Inferior parietal cortex (tissue), 1 donor: ENCODE results near the gene UBTF.

Experiments
- DNase-seq: peaks from one replicate; pipeline ENCODE4 v3.0.0-alpha.2; 2016; ENCODE audit errors: extremely low spot score

UBTF gene, protein sequence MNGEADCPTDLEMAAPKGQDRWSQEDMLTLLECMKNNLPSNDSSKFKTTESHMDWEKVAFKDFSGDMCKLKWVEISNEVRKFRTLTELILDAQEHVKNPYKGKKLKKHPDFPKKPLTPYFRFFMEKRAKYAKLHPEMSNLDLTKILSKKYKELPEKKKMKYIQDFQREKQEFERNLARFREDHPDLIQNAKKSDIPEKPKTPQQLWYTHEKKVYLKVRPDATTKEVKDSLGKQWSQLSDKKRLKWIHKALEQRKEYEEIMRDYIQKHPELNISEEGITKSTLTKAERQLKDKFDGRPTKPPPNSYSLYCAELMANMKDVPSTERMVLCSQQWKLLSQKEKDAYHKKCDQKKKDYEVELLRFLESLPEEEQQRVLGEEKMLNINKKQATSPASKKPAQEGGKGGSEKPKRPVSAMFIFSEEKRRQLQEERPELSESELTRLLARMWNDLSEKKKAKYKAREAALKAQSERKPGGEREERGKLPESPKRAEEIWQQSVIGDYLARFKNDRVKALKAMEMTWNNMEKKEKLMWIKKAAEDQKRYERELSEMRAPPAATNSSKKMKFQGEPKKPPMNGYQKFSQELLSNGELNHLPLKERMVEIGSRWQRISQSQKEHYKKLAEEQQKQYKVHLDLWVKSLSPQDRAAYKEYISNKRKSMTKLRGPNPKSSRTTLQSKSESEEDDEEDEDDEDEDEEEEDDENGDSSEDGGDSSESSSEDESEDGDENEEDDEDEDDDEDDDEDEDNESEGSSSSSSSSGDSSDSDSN

DNA sequence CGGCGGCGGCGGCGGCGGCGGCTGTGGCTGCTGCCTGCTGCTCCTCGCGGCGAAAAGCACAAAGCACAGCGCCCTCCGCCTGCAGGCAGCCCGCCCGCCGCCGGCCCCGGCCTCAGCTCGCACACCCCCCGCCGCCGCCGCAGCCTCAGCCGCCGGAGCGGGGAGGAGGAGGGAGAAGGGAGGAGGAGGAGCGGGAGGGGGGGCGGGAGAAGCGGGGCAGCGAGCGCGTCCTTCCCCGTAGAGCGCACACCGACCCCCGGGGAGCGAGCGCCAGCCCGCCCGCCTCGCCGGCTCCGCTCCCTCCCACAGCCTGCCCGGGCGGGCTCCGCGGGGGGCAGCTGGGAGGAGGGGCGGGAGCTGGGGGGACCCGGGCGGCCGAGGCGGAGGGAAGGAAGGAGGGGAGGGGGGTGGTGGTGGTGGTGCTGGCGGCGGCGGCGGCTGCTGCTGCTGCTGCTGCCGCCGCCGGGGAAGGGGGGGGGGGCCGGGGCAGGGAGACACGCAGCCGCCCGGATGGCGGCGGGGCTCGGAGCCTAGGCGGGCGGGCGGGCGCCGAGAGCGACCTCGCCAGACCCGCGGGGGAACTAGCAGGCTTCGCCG lies at the start of gene UBTF:
TSS of gene UBTF (minus strand) at position 60 of the 597 bp plus-strand sequence. CDS start 1,446 bp downstream, outside the sequence.
- no peak for DNase-seq

DNA sequence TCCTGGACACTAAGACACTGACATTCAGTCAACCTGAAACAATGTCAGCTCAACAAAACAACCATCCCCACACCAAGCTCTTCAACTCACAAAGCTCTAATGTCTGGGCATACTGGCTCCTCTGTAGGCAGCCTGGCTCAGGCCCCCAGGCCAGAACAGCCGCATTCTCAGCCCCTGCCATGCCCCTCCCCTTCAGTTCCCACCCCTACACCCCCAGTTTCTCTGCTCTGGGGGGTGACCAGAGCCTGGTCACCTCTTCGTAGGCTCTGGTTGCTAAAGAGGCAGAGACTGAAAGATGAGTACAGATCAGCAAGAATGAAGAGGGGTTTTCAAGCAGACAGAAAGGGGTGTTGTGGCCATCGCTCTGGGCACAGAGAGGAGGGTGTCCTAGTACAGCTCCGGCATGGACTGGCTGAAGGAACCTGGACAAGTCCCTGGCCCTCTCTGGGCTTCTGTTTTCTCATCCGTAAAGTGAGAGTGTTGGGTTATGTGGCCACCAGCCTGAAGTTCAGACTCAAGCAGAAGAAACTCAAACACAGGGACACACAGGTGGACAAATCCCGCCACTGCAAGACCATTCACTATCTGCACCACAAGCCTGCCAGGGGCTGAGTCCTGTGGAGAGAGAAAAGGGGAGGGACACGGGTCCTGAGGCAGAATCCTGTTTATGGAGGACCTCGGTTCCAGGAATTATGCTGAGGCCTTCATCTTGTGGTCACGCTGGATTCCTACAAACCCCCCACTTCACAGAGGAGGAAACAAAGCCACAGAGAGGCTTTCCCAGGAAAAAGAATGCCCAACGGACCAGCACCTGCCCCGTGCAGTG lies 49.4 kb upstream of the UBTF start:
- no peak for DNase-seq

DNA sequence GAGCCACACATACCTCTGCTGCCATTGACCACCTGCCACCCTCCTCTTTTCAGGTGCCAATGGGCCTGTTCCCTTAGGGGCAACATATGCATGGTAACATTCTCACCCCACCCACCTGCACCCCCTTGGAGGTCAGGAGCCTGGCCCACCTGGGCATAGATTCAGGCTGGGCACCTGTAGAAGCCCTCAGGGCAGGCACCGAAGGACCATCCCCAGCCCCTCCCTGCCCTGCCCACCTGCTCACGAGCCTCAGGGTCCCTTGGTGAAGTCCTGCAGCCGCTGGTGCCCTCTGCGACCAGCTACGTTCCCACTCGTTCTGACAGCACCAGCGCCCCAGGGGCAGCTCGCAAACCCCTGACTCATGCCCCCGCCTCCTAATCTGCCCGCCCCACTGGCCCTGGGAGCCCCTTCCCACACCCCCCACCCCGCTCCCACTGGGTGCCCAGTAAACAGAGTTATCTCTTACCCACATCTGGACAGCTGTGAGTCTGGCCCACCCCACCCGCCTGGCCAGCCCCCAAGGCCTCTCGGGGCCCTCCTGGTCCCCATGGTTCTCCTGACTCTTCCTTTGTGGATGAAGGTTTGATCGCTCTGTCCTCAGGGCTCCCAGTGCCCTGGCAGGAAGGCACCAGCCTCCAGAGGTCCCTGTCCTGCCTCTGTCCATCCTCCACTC lies 48.5 kb upstream of the UBTF start, which contains the start of gene SLC4A1:
TSS of gene SLC4A1 (minus strand) at position 318 of the 673 bp plus-strand sequence. CDS start 5,269 bp downstream, outside the sequence.
- DNase-seq: no peak

DNA sequence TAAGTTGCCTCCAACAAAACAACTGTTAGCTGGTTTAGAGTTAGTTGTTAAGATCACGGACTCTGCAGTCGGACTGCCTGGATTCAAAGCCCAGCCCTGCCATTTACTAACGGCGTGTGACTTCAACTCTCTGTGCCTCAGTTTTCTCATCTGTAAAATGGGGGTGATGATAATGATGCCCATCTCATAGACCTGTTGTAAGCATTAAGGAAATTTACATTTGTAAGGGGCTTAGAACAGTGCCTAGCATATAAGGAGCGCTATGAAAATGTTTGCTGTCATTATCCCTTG lies 47.6 kb upstream of the UBTF start:
- no peak for DNase-seq

DNA sequence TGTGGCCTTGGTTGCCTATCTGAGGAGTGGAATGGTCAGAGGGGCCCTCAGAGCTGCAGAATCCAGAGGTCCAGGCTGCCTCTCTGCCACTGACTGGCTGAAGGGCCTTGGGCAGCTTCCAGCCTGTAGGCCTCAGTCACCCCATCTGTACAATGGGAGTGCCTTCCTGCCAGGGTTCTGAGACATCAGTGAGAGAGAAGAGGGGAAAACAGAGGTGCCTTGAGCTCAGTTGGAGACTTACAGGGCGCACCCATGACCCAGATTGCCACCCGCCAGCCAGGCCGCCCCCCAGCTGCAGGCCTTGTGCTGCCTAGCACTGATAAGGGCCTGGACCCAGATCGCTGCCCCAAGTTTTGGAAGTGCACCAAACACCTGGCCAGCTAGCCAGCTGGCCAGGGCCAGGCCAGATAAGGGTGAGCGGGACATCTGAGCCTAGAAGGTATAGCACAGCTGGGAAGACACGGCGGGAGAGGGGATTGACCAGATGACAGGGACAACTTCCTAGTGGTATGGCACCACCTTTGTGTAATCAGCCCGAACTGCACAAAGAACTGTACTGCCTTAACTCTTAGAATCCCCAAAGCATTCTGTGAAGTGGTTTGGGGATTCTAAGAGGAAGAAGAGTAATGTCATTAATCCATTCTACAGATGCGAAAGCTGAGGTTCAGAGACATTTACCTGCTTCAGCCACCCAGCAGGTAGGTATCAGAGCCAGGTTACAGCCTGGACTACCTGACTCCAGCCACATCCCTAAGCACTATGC lies 47.1 kb upstream of the UBTF start:
- peak; percentile 7 for DNase-seq

DNA sequence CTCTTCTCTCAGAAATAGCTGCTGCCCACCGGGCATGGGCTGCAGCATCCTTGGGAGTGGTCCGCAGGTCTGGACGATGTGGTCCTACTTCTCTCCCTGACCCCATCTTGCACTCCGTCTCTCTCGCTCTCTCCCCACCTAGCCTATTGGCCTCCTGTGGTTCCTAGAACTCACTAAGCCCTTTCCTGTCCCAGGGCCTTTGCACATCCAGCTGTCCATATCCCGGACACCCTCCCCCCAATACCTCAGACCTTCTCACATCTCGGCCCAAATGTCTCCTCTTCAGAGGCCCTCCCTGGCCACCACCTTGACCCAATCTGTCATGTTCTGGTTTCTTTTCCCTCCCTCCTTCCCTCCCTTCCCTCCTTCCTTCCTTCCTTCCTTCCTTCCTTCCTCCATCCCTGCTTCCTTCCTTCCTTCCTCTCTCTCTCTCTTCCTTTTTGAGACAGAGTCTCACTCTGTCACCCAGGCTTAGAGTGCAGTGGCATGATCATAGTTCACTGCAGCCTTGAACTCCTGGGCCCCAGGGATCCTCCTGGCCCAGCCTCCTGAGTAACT lies 43.9 kb upstream of the UBTF start:
- no peak for DNase-seq

DNA sequence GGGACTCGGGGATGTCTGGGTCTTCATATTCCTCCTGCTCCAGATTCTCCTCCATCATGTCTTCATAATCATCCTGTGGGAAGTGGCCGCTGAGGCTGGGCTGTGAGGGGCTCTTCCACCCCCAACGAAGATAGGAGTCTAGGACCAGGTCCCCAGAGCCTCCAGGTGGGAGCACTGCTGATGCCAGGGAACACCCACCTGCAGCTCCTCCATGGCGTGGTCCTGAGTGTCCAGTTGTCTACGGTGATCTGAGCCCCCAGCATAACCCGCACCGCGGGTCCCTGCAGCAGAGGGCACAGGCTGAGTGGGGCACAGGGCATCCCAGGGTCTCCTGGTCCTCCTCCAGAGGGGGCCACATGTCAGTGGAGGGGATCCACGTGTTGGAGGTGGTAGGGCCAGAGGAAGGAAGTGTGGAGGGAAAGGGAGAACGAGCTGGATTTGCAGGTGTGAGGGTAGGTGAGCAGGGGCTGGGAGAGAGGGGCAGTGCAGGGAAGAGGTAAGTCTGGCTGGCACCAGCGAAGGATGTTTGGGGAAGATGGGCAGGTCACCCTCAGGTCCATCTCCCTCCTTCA lies 43.3 kb upstream of the UBTF start:
- no peak for DNase-seq

DNA sequence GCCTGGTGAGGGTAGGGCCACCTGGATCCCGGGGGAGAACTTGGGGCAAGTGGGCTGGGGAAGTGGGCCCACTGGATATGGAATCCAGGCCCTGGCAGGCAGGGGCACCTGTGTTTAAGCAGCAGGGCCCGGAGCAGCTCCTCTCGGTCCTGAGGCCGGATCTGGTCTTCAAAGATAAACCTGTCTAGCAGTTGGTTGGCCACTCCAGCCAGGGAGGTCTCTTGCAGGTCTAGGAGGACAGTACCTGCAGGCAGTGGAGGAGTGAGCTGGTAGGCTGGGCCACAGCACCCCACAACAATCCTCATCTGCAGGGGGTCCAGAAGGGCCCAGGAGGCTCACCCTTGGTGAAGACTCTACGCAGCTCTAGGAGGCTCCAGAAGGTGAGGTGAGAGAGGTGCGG lies 40.8 kb upstream of the UBTF start:
- DNase-seq: no peak

DNA sequence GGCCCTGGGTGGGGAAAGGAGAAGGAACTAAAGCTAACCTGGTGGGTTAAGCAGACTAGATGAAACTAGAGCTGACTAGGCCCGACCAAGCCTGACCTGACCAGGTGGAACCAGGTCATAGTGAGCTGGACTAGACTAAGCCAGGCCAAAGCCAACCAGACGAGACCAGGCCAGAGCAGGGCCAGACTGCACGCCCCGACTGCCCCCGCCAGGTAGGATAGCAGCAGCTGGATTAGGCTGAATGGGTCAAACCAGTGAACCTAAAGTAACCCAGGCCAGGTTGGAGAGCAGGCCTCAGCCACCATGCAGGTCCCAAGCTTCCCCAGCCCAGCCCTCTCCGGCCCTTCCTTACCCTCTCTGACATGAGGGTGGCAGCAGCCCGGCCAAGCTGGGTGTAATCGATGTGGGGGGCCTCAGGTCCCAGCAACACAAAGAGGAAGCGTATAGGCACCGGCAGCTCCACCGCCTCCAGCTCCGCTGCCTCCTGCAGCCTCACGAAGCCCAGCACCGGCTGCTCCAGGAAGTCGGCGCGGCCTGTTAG lies 39.4 kb upstream of the UBTF start:
- no peak for DNase-seq

DNA sequence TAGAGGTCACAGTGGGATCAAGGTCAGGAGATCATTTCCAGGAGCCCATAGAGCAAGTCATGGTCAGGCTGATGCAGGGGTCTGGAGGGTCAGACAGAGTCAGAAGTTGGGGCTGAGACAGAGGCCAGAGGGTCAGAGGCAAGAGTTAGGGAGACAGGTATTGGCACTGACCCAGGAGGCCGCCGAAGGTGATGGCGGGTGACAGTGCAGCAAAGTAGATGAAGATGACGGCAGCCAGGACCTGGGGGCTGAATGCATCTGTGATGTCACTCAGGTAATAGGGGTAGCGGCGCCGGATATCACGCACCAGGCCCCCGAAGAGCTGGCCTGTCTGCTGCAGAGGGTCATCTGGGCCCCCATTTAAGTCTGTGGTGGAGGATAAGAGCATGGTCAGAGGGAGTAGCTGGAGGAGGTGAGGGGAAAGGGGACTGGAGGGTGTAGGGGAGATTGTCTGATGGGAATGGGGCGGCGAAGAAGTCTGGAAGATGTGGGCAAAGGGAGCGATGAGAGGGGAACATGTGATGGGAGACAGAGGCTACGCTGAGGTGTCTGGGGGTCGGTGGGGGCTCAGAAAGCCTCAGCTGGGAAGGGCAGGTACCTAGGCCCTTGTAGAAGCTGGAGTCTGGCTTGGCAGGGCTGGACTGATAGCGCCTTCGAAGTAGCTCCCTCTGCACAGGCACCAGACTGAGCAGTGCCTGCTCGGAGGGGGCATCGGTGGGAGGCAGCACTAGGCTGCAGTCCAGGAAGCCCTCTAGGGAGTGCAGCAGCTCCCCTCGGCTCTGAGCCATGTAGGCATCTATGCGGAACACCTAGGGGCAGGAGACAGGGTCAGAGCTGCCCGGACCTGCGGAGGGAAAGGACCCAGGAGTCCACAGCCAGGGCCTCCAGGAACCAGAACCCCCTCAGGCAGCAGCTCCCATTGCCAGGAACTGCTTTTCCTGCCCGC lies 38.6 kb upstream of the UBTF start:
- DNase-seq: no peak

DNA sequence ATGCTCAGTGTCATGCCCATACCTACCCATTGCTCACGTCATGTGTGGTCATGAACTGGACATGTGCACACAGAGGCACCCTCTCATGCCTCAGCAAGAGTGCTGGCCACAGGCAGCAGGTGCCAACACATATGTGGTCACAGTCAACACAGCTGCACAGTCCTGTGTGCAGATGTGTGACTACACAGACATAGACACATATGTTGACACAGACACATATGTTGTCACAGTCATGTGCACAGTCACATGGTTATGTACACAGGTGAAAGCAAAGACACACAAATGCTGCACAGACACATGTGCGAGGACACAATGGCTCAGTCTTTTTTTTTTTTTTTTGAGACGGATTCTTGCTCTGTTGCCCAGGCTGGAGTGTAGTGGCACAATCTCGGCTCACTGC lies 37.2 kb upstream of the UBTF start:
- no peak for DNase-seq

DNA sequence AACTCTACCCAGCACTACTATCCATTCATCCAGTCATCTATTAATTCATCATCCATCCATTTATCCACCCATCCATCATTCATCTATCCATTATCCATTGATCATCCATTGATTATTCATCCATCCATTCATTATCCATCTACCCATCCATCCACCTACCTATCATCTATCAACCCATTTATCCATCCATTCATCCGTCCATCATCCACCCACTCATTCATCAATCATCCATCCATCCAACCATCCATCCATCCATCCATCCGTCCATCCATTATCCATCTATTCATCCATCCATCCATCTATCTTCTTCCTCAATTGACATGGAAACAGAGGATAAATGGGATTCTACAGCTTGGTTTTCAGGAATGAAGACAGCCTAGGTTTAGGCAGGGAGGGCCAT lies 36.4 kb upstream of the UBTF start:
- DNase-seq: no peak

DNA sequence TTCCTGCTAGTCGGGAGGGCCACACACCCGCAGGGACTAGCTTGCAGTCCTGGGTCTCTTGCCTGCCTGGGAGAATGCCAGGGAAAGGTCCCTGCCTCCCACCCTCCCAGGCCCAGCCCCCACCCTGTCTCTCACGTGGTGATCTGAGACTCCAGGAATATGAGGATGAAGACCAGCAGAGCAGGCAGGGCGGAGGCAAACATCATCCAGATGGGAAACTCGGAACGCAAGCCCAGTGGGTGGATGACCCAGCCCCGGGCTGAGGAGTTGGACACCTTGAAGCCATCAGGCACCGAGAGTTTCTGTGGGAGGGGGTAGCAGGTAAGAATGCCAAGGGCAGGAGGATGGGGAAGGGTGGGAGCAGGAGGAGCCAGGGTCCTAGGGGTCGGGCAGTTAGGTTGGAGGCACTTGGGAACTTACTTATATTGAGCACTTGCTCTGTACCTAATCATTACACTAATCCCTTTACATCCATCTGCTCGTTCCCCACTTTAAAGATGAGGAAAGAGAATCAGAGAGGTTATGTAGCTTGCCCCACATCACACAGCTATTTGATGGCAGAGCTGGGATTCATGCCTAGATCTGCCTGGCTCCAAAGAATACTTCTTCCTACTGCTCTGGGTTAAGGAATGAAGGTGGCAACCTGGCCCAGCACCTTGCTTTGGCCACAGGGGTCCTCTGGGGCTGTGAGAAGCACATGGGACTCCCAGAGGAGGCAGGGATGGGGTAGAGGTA lies 35.1 kb upstream of the UBTF start:
- DNase-seq: no peak

DNA sequence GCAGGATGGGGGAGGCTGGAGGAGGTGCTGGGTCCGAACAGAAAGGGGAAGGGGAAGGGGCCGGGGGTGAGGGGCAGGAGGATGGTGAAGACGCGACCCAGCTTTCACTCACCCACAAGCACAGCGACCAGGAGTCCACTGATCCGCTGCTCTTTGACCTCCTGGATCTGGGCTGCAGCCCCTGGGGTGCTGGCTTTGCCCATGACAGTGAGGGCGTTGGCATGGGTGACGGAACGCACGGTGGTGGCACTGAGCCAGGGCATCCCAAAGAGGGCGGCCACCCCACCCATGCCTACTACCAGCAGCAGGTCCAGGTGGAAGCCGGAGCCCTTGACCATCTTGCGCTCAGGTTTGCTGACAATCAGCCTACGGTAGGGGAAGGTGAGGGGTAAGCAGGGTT lies 33.5 kb upstream of the UBTF start:
- no peak for DNase-seq

DNA sequence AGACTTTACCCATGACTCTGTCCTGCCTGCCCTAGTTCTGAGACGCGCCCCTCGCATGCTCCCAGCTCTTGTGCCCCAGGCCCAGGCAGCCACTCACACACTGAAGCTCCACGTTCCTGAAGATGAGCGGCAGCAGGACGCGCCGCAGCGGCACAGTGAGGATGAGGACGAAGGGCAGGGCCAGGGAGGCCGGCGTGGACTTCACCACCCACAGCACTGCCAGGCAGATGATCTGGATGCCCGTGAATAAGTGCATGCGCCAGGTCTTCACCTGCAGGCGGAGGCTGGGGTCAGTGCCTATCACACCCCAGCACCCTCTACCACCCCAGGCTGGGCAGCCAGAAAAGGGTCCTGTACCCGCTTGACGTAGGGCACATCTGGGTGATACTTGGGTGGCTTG lies 31.6 kb upstream of the UBTF start:
- DNase-seq: no peak

DNA sequence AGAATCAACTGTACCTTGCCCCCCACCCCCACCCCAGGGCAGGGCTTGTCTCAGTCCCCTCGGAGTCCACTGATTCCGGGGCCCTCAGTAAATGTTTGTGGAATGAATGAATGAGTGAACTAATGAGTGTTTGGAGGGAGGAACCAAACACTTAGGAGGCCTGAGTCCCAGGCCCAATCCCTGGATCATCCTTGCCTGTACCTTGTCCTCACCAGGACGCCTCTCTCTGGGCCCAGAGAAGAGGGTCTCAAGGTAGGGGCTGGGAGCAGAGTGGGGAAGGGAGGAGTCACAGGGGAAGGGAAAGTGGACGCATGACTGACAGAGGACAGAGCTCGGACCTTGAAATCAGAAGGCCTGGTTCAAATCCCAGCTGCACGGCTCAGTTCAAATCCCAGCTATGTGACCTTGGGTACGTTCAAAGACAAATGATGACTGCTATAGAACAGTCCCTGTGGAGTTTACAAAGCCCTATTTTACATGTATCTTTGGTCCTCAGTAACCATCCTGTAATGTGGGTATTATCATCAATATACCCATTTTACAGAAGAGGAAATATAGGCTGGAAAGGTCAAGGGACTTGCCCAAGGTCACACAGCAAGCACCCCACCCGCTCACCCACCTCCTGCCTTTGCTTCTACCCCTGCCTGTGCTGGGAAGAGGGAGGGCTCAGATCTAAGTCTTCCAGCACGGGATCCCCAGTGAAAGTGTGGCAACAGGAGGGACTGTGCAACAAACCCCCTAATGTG lies 30.2 kb upstream of the UBTF start:
- DNase-seq: no peak
